HG03432 (cell line): Measurements from ENCODE around the gene ZNF264.
"Not testable (repeated sequence)": the region's sequence is repeated elsewhere in the genome, so short reads cannot be mapped to it uniquely, and the experiment has no call there.

Experiments used
- ATAC-seq: cut with Tn5 transposase; IDR thresholded peaks from one replicate; pipeline ENCODE4 v1.9.1; 2021; ENCODE audit warnings: mild to moderate bottlenecking, moderate library complexity; ENCODE audit not compliant: unreplicated experiment

The ZNF264 gene

GRCh38 chr19:57191141-57192076, at the start of gene ZNF264:
TSS of gene ZNF264 (plus strand) at chr19:57191500. CDS start at chr19:57191914, 414 bp downstream.
- peak; percentile 98 for ATAC-seq

DNA sequence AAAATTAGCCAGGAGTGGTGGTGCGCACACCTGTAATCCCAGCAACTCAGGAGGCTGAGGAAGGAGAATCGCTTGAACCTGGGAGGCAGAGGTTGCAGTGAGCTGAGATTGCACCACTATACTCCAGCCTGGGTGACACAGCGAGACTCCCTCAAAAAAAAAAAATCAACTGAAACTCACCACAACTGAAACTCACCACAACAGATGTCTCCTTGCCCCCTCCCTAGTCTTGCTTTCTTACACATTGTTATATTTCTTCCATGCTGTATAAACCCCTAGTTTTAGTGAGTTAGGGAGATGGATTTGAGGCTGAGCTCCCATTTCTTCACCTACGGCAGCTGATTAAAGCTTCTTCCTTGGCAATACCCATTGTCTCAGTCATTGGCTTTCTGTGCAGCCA, 49.6 kb upstream of the ZNF264 start:
- no peak for ATAC-seq

GRCh38 chr19:57152921-57153320, 38.4 kb upstream of the ZNF264 start:
- no peak for ATAC-seq

GRCh38 chr19:57161985-57162539, 29.2 kb upstream of the ZNF264 start:
- ATAC-seq, result no peak

GRCh38 chr19:57165846-57166245, 25.5 kb upstream of the ZNF264 start:
- no peak for ATAC-seq

DNA sequence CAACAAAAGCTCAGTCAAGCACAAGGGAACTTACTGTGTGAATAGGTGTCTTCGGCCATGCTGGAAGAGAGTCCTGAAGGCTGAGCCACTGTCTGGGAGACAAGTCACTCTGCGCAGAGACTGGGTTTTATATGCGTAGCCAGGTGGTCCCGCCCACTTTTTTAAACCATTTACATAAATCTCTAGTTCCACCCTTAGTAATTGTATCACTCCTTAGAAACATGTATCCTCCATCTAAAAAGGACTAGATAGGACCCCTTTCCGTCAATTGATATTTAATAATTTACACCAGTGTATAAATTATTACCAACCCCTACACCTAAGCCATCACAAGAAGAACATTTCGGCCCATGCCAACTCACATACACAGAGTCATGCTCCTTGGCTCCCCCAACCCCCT, 23.9 kb upstream of the ZNF264 start, which contains the start of gene DUXA:
DUXA (minus strand) TSS at position 101 of the 400 bp plus-strand sequence; CDS start at position 59, 42 bp downstream.
- no peak for ATAC-seq

GRCh38 chr19:57171551-57172081, 19.7 kb upstream of the ZNF264 start:
- no peak for ATAC-seq

DNA sequence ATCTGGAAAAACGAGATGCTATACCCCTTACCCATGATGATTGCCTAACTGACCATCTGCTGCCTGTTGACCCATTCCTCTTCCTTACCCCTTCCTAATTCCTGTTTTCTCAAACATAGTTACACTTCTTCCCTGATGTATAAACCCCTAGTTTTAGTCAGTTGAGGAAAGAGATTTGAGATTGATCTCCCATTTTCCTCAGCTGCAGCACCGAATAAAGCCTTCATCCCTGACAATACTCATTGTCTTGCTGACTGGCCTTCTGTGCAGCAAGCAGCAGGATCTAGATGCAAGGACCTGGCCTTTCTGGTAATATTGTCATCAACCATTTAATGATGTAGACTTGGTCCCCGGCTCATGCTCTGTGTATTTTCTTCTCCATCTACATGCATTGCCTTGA, 999 bp upstream of the ZNF264 start:
- no peak for ATAC-seq

DNA sequence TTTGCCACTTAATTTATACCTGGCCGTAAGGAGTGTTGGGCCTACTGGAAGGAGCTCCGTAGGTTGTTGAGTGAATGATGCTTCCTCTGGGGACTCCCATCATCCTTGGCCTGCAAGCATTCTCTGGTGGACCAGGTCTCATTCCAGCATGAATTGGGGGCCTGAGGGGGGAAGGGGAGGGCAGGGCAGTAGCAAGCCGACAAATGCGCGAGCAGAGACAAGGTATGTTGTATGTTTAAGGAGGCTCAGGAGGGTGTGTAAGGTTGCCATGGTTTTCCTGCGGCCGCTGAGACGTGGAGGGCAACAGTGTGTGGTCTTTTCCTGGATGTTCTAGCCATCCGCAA, 749 bp downstream of the ZNF264 start:
- no peak for ATAC-seq

- no peak for ATAC-seq
Observed at GRCh38 chr19:57192993-57193392, 1.7 kb downstream of the ZNF264 start.

DNA sequence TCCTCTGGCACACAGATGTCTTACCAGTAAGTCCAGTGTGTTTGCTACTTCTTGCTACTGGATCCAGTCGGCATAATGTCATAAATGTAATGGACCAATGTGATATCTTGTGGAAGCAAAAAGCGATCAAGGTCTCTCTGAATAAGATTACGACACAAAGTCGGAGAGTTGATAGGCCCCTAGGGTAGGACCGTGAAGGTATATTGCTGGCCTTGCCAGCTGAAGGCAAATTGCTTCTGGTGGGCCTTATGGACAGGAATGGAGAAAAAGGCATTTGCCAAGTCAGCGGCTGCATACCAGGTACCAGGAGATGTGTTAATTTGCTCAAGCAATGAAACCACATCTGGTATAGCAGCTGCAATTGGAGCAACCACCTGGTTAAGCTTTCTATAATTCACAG, 6.6 kb downstream of the ZNF264 start:
- ATAC-seq, result not testable (repeated sequence)

DNA sequence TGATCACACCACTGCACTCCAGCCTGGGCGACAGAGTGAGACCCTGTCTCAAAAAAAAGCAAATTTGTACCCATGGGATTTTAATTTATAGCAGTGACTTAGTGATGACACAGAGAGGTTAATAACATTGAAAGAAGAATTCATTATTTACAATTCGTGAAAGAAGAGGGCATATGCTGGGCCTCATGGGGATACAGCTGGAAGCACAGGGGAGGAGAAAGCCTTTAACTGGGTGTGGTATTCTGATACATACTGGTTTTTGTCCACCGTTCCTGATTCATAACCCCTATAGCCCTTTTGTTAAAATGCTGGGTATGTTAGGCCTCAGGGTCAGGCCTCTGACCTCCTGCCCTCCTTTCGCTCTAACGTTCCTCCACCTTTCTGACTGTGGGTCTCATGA, 10.9 kb downstream of the ZNF264 start:
- ATAC-seq, result no peak

- ATAC-seq, result no peak
Observed at GRCh38 chr19:57210381-57210780, 19.1 kb downstream of the ZNF264 start.

DNA sequence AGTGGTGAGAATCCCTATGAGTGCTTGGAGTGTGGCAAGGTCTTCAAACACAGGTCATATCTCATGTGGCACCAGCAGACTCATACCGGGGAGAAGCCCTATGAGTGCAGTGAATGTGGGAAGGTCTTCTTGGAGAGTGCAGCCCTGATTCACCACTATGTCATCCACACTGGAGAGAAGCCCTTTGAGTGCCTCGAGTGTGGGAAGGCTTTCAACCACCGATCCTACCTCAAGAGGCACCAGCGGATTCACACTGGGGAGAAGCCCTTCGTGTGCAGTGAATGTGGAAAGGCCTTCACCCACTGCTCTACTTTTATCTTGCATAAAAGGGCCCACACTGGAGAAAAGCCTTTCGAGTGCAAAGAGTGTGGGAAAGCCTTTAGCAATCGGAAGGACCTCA, 20.8 kb downstream of the ZNF264 start:
- no peak for ATAC-seq

GRCh38 chr19:57227502-57227901, 36.2 kb downstream of the ZNF264 start:
- no peak for ATAC-seq

GRCh38 chr19:57231686-57232085, 40.4 kb downstream of the ZNF264 start:
- ATAC-seq, result no peak

DNA sequence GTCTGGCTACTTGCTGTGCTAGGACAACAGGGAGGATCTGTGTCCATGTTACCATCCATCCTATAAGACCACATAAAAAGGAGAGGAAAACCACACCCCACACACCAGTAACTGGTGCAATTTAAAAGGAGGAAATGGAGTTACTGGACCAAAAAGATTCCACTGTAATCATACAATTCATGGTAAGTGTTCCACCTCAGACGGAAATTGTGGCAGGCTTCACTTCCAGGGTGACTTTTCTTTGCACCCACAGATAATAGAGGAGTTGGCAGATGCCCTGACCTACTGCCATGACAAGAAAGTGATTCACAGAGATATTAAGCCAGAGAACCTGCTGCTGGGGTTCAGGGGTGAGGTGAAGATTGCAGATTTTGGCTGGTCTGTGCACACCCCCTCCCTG, 41.9 kb downstream of the ZNF264 start:
- no peak for ATAC-seq

- peak; percentile 27 for ATAC-seq
Observed at GRCh38 chr19:57239982-57240310, 48.6 kb downstream of the ZNF264 start.

- peak; percentile 94 for ATAC-seq
Observed at GRCh38 chr19:57240311-57241090, 49.2 kb downstream of the ZNF264 start, which contains the start of gene ZNF805. TSS of gene ZNF805 (plus strand) at chr19:57240632. CDS start at chr19:57240892, 260 bp downstream.

- ATAC-seq, result no peak
Observed at GRCh38 chr19:57241176-57241575, 49.9 kb downstream of the ZNF264 start.

DNA sequence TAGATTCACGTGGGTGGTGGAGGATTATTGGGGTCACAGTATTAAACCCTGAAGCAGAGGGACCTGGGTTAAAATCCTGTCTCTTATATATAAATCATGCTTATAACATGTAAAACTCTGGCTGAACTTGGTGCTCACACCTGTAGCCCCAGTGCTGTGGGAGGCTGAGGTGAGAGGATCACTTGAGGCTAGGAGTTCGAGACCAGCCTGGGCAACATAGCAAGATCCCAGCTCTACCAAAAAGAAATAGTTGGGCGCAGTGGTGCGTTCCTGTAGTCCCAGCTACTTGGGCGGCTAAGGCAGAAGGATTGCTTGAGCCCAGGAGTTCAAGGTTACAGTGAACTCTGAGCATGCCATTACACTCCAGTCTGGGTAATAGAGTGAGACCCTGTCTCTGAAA, 51.5 kb downstream of the ZNF264 start:
- no peak for ATAC-seq
